ENCODE measurements around the gene NEFH.
"Not testable (repeated sequence)": the region's sequence is repeated elsewhere in the genome, so short reads cannot be mapped to it uniquely, and the experiment has no call there.

Gene NEFH

DNA sequence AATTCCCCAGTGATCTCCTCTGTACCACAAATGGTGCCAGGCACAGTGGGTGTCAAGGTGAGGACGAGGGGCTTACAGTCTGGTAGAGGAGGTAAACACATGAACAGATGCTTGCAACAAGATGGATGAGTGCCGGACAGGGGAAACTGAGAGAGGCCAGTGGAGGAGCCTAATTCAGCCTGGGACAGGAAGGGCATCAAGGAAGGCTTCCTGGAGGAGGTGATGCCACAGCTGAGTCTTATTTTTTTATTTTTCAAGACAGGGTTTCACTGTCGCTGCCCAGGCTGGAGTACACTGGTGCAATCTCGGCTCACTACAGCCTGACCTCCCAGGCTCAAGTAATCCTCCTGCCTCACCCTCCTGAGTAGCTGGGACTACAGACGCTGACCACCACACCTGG, 18.8 kb upstream of the NEFH start:
- DNase-seq (ENCODE audit: low read depth), result no peak

DNA sequence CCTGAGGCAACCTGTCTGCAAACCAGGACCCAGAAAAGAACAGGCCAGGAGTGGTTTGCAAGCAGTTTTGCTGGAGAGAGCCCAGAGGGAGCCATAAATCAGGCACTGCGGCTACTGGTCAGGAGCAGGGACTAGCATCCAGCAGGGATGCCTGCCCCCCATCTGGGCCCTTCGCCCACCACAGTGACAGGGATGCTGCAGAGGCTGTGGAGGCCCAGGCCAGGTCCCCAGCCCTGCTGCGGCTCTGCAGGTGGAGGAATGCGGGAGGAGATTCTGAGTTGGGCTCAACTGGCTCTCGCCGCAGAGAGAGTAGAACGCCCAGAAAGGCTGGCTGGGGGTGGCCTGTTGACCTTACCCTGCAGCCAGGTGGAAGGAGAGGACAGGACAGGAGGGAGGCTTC, 16.4 kb upstream of the NEFH start:
- DNase-seq (ENCODE audit: low read depth), result no peak

DNA sequence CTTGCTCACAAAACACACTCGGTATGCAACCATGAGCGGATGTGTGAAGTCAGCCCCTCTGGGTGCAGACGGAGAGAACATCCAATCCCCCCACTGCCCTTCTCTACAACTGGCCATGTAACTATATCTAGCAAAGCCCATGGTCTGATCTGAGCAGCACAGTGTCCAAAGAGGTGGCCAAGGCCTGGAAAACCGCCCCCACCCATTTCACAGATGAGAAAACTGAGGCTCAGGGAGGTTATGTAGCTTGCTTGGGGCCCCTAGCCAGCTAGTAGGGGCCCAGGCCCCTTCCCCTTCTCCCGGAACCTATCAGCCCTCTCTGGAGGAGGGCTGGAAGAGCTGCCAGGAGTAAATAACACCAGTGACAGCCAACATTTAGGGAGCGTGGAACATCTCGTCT, 15.4 kb upstream of the NEFH start:
- no peak for DNase-seq (ENCODE audit: low read depth)

DNA sequence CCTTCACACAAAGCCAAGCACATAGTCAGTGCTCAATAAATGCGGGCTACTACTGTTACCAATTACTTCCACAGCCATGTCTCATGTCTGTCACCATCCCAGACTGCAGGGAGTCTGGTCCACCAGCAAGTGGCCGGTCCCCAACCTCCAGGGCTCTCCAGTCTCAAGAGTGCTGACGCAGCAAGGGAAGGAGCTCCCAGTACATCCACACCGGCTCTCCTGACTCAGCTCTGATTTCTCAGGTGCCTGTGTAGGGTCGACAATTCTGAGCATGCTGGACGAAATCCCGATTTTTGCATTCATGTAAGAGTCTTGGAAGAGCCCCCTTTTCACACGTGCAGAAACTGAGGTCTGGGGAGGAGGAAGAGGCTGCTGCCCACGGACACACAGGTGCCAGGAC, 10.3 kb upstream of the NEFH start:
- DNase-seq (ENCODE audit: low read depth), result no peak

DNA sequence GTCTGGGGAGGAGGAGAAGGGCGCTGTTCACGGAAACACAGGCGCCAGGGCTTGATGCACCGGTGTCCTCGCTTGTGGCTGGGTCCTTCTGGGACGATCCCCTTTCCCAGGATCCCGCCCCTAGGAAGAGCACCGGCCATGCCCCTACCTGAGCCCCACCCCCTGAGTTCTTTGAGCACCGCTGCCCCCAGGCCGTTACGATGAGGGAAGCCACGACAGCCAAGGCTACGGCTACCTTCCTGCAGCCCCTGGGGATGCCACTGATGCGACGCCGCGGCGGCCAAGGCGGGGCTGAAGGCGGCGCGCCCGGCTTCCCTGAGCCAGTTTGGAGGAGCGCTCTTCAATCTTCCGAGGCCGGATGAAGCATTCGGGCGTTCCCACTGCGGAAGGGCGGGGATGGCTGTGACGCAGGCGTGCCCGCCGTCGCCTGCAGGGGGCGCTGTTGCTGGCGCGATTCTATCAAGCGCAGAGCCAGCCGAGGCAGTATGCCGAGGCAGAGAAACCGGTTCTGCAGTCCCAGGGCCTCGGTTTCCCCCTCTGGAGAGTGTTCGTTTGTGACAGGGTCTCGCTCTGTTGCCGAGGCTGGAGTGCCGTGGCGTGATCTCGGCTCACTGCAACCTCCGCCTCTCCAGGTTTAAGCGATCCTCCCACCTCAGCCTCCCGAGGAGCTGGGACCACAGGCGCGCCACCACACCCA, 9.7 kb upstream of the NEFH start:
- peak; percentile 61 for DNase-seq (ENCODE audit: low read depth)

DNA sequence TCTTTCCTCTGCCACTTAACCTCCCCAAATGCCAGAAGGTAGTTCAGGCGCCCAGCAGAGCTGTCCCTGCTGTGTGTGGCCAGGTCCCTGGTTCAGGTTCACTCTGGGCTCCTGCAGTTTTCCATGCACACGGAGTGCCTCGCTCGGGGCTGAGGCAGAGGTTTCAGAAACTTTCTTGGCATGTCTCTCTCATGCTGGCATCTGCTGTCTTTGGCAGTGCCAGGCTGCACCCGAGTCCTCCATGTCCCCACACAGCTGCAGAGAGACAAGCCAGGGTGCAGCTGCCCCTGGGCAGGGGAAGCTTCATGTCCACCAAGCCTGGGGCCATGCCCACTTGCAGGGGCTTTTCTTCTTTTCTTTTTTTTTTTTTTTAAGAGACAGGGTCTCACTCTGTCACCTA, 7.0 kb upstream of the NEFH start:
- DNase-seq (ENCODE audit: low read depth), result no peak

DNA sequence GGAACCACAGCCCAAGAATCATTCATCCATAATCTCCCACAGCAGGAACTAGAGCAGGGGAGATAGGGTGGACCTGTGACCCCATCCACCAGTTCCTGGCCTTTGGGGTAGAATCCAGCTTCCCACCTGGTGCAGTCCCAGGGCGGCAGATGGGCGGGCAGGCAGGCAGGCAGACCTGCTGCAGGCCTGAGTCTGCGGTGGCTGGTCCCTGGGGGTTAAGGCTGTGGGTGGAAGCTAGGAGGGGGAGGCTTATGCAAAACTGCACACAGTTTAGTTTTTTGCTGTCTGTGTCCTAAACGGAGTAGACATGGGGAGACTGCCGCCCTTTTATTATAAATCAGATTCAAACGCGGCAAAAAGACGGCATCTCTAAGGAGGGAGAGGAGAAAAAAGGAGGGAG, 4.5 kb upstream of the NEFH start:
- DNase-seq (ENCODE audit: low read depth), result no peak

DNA sequence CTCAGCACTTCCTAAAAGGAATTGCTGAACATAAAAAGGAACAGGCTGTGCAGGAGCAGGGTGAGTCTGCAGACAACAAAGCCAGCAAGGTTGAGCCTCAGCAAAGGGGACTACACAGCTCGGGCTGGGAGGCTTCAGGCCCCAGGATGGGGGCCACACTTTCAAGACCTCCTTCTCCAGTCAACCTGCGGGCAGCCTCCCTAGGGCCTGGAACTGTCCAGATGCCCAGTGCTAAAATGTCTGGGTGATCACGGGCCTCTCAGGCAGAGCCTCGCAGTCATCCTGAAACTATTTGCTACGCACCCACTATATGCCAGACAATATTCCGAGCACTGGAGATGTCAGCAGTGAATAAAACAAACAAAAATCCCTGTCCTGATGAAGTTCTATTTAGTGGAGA, 3.9 kb upstream of the NEFH start:
- no peak for DNase-seq (ENCODE audit: low read depth)

DNA sequence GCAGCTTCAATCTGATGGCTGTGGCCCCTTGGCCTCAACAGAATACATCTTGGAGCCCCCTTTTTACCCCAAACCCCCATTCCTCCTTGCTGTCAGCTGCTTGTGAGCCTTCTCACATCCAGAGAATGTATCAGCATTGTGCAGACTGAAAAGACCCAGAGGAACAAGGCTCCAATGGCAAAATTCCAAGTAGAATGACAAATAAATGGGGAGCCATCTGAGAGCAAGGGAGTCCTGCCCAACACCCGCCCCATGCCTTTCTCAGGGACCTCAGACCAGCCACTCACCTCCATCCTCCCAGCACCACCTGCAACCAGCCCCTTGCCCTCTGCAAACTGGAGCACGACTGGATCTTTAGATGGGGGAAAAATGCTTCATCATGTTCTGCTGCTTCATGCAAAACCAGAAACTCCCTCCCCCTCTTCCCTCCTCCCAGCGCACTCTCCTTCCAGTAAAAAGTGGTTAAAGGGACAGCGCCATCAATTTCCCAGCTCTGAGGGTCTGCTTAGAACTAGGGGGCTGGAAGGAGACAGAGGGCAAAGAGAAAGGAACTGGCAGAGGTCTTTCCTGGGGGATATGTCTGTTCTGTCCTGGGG, 2.2 kb upstream of the NEFH start:
- no peak for DNase-seq (ENCODE audit: low read depth)

DNA sequence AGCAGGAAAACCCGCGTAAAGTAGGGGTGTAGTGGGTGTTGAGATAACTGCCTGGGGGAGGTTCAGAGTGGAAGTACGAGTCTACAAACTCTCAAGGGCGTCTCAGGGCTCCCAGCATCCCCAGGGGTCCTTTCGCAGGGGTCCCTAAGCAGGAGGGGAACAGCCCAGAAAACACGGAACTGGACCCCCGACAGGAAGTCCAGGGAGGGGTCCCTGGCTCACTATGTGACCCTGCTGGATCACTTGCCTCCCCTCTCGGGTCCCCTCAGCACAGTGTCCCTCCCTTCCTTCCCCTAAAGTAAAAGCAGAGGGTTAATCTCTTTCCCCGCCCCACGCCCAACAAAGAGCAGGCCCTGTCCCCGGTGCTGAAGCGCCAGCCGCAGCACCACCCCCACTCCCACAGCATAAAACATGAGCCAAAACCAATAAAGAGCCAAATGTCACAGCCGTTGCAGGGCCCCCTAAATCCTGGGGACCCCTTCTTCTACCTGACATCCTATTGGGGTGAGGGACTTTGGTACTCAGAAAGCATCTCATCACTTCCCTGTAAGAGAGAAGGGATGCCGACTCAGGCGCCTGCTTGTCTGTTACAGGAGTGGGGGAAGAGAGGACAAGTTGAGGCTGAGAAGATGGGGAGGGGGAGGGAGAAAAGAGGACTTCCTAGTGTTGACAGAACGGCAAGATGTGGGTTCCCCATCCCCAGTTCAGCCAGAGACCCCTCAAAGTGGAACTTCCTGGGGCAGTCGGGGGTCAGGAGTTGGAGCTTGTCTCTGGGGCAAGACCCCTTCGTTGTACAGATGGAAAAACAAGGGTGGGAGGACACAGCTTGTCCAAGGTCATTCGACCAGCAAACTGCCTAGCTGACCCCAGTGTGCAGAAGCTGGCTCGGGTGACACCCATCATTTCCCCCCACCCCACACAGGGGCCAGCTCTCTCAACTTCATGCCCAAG, 1.4 kb upstream of the NEFH start:
- DNase-seq (ENCODE audit: low read depth), result no peak

DNA sequence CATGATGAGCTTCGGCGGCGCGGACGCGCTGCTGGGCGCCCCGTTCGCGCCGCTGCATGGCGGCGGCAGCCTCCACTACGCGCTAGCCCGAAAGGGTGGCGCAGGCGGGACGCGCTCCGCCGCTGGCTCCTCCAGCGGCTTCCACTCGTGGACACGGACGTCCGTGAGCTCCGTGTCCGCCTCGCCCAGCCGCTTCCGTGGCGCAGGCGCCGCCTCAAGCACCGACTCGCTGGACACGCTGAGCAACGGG, 169 bp downstream of the NEFH start:
- no peak for DNase-seq (ENCODE audit: low read depth)

DNA sequence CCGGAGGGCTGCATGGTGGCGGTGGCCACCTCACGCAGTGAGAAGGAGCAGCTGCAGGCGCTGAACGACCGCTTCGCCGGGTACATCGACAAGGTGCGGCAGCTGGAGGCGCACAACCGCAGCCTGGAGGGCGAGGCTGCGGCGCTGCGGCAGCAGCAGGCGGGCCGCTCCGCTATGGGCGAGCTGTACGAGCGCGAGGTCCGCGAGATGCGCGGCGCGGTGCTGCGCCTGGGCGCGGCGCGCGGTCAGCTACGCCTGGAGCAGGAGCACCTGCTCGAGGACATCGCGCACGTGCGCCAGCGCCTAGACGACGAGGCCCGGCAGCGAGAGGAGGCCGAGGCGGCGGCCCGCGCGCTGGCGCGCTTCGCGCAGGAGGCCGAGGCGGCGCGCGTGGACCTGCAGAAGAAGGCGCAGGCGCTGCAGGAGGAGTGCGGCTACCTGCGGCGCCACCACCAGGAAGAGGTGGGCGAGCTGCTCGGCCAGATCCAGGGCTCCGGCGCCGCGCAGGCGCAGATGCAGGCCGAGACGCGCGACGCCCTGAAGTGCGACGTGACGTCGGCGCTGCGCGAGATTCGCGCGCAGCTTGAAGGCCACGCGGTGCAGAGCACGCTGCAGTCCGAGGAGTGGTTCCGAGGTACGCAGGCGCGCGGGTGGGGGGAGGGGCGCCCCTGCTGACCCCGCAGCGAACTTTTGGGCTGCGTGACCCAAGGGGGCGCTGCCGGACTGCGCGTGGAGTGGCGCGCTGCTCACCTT, 670 bp downstream of the NEFH start:
- DNase-seq (ENCODE audit: low read depth), result peak; percentile 10

DNA sequence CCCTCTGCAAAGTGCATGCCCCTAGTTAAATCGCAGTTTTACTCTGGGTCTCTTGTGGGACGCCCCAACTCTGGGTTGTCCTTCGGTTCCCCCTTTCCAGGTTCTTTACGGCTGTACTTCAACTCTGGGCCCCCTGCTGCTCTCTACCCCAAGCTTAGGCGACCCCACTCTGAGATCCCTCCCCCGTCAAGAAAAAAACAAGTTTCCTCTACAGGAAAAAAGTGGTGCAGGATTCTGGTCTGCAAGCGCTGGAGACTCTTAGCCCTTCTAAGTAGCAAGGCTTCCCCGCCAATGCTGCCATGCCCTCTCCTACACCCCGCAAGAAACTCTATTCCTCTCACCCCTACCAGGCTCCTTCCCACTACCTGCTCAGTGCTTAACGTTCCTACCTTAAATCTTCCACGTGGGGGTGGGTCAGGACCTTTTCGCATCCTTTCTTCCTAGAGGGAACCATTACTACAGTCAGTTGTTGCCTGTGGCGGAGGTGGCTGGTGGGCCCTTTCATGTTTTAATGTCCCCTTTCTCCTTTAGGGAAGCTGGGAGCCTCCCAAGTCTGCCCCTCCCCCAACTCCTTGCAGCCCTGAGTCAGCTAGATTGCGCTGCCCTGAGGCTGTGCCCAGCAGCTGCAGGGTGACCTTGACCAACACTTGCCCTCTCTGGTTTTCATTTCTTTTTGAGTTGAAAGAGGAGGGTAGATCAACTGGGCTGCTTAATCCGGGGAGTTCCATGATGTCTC, 1.4 kb downstream of the NEFH start:
- DNase-seq (ENCODE audit: low read depth), result no peak

DNA sequence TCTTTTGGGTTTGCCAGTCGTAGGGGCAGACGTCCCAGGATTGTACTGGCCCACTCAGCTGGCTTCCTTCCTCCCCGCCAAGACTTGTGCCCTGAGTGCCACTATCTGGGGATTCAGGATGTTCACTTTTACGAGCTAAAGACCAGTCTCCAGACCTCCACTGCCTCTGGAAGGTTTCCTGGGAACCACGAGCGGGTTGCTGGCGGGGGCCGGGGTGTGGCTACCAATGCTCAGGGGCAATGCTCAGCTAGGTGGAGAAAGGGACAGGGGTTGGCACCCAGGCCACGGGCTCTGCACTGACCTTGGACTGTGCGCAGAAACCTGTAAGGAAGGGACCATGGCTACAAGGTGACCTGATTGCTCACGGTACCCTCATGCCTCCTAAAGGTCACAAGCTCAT, 2.2 kb downstream of the NEFH start:
- no peak for DNase-seq (ENCODE audit: low read depth)

DNA sequence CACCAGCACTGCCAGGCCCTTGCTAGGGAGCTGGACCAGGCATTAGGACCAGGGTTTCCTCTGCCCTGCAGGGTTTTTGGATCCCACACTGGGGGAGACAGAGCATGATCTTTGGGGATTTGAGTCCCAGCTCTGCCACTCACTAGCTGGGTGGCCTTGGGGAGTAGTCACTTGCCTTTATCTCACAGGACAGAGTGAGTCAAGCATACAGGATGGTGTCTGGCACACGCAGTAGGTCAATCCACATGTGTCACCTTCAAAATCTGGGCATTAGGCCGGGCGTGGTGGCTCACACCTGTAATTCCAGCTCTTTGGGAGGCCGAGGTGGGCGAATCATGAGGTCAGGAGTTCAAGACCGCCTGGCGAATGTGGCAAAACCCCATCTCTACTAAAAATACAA, 2.7 kb downstream of the NEFH start:
- DNase-seq (ENCODE audit: low read depth), result no peak

DNA sequence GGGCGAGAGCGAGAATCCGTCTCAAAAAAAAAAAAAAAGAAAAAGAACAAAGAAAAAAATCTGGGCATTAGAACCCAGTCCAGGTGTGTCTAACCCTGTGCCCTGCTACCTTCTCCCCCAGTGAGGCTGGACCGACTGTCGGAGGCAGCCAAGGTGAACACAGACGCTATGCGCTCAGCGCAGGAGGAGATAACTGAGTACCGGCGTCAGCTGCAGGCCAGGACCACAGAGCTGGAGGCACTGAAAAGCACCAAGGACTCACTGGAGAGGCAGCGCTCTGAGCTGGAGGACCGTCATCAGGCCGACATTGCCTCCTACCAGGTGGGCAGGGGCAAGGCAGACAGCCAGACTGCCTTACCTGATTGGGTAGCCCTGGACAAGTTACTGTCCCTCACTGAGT, 3.2 kb downstream of the NEFH start:
- DNase-seq (ENCODE audit: low read depth), result no peak

DNA sequence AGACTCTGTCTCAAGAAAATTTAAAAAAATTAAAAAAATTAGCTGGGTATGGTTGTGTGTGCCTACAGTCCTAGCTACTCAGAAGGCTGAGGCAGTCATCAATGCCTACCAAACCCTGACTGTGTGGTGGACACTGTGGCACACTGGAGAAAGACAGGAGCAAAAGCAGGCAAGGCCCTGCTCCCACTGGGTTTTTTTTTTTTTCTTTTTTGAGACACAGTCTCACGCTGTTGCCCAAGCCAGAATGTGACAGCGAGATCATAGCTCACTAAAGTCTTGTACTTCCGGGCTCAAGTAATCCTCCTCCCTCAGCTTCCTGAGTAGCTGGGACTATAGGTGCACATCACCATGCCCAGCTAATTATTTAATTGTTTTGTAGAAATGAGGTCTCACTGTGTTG, 4.6 kb downstream of the NEFH start:
- no peak for DNase-seq (ENCODE audit: low read depth)

DNA sequence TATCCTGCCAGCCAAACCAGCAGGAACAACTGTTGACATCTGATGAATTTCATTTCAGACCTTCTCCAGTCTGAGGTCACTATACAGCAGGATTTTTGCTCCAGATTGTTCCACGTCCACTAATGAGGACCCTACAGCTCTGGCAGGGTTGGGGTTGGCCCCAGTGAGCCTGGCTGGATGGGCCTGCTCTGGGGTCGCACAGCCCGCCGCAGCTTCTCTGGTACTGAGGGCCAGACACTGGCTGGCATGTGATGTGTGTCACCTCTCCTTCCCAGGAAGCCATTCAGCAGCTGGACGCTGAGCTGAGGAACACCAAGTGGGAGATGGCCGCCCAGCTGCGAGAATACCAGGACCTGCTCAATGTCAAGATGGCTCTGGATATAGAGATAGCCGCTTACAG, 5.4 kb downstream of the NEFH start:
- no peak for DNase-seq (ENCODE audit: low read depth)

DNA sequence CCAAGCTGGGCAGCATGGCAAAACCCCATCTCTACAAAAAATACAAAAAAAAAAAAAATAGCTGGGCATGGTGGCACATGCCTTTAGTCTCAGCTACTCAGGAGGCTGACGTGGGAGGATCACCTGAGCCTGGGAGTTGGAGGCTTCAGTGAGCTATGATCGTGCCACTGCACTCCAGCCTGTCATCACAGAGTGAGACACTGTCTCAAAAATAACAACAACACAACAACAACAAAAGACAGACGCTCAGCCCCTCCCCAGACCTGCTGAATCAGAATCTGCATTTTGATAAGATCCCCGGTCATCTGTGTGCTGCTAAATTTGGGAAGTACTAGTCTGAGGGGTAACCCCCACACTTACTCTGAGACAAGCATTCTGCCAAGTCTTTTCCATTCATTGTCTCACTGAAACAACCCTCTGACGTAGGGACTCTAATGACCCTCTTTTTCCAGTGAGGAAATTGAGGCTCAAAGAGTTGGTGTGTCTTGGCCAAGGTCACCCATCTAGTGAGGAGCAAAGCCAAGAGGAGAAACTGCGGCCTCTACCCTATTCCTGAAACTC, 7.5 kb downstream of the NEFH start:
- DNase-seq (ENCODE audit: low read depth), result no peak

DNA sequence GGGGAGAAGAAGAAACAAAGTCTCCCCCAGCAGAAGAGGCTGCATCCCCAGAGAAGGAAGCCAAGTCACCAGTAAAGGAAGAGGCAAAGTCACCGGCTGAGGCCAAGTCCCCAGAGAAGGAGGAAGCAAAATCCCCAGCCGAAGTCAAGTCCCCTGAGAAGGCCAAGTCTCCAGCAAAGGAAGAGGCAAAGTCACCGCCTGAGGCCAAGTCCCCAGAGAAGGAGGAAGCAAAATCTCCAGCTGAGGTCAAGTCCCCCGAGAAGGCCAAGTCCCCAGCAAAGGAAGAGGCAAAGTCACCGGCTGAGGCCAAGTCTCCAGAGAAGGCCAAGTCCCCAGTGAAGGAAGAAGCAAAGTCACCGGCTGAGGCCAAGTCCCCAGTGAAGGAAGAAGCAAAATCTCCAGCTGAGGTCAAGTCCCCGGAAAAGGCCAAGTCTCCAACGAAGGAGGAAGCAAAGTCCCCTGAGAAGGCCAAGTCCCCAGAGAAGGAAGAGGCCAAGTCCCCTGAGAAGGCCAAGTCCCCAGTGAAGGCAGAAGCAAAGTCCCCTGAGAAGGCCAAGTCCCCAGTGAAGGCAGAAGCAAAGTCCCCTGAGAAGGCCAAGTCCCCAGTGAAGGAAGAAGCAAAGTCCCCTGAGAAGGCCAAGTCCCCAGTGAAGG, 9.2 kb downstream of the NEFH start:
- DNase-seq (ENCODE audit: low read depth), result not testable (repeated sequence)

DNA sequence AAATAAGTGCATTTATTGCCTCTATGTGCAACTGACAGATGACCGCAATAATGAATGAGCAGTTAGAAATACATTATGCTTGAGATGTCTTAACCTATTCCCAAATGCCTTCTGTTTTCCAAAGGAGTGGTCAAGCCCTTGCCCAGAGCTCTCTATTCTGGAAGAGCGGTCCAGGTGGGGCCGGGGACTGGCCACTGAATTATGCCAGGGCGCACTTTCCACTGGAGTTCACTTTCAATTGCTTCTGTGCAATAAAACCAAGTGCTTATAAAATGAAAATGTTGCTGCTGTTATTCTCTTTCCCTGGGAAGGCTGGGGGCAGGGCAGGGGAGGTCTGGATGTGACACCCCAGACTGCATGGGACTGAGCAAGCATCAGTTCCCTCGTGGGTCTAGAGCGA, 11.0 kb downstream of the NEFH start:
- no peak for DNase-seq (ENCODE audit: low read depth)

Data from activated T-helper 9 cell treated with anti-CD3 and anti-CD28 coated beads, Interleukin-2, amount 50 U/mL, for 16 hours (primary cell).